Fibroblast of gingiva (primary cell): ENCODE data around the gene SDCBP2.

Source experiments
- DNase-seq: peaks from one replicate; pipeline ENCODE4 v3.0.0-alpha.2; 2011; ENCODE audit warnings: low read depth

SDCBP2 gene

DNA sequence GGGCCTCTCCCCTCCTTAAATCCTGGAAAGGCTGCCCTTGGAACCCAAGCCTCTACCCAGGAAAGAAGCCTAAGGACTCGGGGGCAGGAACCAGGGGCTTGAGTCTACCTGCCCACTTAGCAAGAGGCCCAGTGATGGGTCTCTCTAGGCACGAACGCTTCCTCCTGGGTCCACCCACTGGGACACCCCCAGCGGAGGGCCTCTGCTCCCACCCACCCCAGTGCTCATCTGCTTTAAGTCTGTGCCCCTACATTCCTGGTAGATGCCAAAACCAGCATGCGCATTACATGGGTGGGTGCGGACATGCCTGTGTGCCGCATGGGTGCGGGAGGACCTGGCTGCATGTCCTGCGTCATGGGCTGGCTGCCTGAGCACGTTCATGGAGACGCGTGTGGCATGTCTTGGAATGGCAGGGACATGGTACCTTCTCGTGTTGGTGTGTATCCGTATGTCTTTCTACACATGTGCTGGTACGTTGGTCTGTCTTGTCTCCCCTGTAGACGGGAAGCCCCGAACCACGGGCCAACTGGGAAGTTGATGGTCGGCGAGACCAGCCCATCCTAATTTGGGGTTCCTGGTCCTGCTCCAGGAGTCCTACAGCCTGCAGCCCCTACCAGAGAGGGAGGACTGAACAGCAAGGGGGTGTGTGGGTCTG is 33.5 kb downstream of the SDCBP2 start:
- no peak for DNase-seq

DNA sequence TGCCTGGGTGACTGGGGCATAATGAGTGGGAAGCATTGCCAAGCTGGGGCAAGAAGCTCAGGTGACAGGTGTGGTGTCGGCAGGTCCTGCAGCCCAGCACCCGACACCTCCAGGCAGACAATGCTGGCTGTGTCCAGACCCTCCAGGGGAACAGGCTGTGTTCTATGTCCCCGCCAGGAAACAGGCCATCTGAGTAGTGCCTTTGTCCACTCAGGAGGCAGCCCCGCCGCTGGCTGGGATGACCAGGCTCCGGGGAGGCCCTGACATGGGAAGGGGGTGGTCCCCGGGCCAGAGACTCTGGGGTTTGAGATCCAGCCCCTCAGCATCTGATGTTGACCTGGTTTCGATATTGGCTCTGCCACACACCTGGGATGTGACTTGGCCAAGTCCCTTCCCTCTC is 34.4 kb downstream of the SDCBP2 start:
- DNase-seq: no peak

- DNase-seq: no peak
Observed at GRCh38 chr20:1293641-1294379, 35.1 kb downstream of the SDCBP2 start.

- DNase-seq: no peak
Observed at GRCh38 chr20:1292620-1293019, 36.3 kb downstream of the SDCBP2 start.

DNA sequence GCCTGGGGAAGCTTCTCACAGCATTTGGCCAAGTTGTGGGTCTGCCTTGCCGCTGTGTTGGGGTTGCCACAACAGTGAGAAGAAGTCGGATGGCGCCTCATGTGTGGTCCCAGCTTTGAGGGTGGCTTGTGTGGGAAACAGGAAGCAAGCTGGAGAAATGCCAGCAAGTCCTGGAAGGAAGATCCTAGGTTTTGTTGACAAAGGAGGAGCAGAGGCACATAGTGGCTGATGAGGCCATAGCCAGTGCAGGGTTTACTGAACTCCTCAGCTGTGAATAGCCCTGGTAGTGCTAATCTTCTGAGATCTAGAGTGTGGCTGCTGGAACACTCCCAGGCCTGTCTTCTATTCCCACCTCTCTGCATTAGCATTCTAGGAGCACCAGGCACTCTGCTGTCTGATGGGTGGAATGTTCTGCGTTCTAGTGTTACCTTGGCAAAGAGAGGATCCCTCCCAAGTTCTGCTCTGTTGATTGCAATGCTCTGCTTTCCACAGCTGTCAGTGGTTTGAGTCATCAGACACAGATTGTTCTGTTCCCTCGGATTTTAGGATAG is 37.7 kb downstream of the SDCBP2 start:
- peak; percentile 56 for DNase-seq

DNA sequence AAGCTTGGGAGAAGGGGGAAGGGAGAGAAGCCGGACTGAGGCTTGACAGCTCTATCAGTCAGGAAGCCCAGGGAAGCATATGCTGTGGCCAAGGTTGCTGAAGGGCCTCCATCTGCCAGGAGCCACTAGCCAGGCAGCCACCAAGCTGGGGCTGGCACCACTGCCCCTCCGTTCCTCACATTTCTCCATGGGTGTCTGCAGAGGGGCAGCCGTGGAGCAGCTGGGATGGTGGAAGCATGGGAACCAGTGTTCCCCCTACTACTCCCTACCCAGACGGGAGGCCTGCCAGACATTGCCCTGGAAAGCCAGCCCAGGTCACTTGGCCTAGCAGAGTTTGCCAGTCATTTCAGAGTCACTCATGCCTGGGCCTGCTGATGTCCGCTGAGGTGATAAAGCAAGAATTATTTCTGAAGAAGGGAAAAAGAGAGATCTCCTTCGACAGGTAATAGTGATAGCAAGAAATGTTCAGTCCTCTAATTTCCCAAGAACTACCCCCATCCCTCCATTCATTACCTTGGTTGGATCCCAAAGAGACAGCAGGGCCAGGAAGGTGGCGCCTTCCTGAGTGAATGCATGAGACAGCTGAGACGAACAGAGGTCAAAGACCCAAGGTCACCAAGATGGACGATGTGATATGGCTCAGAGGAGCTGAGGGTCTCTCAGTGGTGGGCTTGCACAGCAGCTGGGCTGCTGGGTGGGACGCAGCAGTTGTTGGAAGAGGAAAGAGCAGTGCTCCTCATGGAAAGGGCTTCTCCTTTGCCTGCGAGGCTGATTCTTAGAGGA is 41.0 kb downstream of the SDCBP2 start:
- DNase-seq: no peak

DNA sequence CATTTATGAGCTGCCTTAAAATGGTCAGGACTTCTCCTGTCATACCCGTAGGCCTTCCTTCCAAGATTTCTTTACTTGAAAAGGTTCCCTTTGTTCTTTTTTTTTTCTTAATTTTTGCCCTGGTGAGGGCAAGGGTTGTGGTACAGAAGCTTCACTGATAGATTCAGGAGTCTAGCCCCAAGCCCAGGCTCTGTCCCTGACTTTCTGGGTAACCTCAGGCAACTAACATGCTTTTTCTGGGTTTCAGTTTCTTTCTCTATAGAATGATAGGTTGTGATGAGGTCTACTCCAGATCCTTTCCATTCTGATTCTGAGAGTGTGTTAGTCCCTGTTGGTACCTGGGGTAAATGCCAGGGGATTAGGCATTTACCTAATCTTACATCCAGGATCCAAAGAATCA is 41.6 kb downstream of the SDCBP2 start:
- DNase-seq: no peak

GRCh38 chr20:1286267-1287024 is 42.5 kb downstream of the SDCBP2 start:
- no peak for DNase-seq

- no peak for DNase-seq
Observed at GRCh38 chr20:1283522-1284510, 45.1 kb downstream of the SDCBP2 start.

DNA sequence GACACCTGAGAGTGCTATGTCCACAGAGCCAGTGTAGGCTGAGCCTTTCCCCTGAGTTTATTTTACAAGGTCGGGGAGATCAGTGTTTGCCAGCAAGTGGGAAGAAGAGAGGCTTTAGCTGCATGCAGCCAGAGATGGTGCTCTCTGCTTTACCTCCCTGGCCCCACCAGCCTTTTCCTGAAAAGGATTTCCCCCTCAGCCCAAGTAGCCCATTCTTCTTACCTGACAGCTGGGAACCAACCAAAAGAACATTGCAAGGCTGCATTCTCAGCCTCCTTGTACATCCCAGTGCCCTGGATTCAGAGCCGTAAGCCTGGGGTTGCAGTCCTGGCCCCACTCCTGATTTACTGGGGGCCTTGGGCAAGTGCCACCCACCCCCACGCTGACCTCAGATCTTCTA is 46.0 kb downstream of the SDCBP2 start:
- no peak for DNase-seq

GRCh38 chr20:1281279-1282057 is 47.5 kb downstream of the SDCBP2 start:
- no peak for DNase-seq

GRCh38 chr20:1280195-1281102 is 48.5 kb downstream of the SDCBP2 start:
- DNase-seq: no peak

GRCh38 chr20:1278993-1279392 is 49.9 kb downstream of the SDCBP2 start:
- DNase-seq: no peak

- DNase-seq: no peak
Observed at GRCh38 chr20:1277529-1278322, 51.2 kb downstream of the SDCBP2 start.

GRCh38 chr20:1275919-1276318 is 53.0 kb downstream of the SDCBP2 start:
- no peak for DNase-seq

DNA sequence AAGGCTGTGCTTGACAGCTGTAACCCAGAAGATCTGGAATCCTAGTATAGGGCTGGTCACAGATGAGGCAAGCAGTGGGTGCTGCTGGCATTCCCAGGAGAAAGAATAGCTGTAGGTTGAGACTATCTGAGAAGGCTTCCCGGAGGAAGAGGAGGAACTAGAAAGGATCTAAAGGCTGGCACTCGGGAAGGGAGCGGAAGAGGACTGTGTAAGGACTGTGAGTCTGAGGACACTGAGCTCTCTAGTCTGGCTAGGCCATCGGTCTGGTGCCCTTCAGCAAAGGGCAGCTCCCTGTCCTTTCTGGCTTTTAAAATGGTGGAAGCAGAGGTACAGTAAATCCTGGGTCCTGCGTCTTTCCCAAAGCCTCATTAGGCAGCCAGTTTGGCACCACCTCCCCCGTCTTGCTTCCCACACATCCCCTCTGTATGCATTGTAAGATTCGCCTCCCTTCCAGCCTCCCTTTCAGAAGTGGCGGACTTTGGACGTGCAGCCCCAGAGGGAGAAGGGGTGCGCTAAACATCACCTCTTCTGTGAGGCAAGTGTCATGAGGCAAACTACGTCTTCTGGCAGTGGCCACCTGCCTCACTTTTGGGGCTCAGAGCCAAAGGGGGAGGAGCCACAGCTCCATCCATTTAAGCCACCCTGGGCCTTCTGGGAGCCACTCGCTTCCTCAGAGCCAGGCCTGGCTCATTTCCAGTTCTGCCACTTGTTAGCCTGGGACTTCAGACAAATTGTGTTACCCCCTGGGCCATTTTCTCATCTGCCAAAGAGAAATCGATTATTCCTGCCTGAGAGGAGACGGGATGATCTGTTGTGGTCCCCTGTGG is 54.2 kb downstream of the SDCBP2 start:
- DNase-seq: no peak

DNA sequence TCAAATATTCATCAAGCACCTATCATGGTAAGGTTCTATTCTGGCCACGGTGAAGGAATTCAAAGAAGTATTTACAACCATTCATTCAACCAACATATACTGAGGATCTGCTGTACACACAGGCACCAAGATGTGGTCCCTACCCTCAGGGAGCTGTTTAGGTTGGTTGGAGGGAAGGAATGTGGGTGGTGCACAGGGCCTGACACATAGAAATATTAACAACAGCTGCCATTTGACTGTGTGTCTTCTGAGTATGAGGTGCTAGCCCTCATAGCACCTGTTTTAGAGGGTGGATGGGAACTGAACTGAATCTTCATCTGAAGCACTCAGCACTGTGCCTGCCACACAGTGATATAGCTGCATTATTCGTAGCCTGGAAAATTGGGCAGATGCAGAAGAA is 55.6 kb downstream of the SDCBP2 start:
- DNase-seq: no peak
